H1 (cell line): ENCODE measurements around the gene MYG1. TPM values are rescaled to one million over a fixed set of nuclear protein-coding genes. Genes with fewer than 3 reads are reported as not detected.

Experiments used
- CTCF ChIA-PET: fragments of 300-600 bp; sonication (Branson Sonifier 250); formaldehyde crosslinking; loops from one replicate; lab custom pipeline; 2021; ENCODE audit not compliant: partially characterized antibody; lab: Charles Lee
- POLR2A ChIA-PET: fragments of 300-600 bp; sonication (Branson Sonifier 250); formaldehyde crosslinking; loops from one replicate; lab custom pipeline; 2021; ENCODE audit warnings: inconsistent platforms; ENCODE audit not compliant: partially characterized antibody; lab: Charles Lee
- DNase-seq, 2 experiments: peaks; one replicate each; pipeline versions ENCODE4 v3.0.0 to v3.0.0-alpha.2; 2010 to 2022; ENCODE audit warnings: low spot score in 2 of 2, low read depth in 1 of 2, mixed read lengths in 1 of 2
- FAIRE-seq: peaks from 2 replicates; lab custom pipeline; 2011; peaks lifted over from hg19 to GRCh38; lab: Jason Lieb, UNC
- H2AFZ ChIP-seq: 2 replicates; pipeline ENCODE4 v1.8.1; 2012; ENCODE audit warnings: low read length, inconsistent platforms
- H2AK5ac ChIP-seq: 2 replicates; pipeline ENCODE4 v1.6.1; 2013; ENCODE audit warnings: low read depth, low read length
- H2BK120ac ChIP-seq: replicated peaks from 2 replicates; pipeline ENCODE3; 2013; ENCODE audit warnings: low read depth, low read length, inconsistent platforms
- H2BK12ac ChIP-seq: 2 replicates; pipeline ENCODE4 v1.6.1; 2013; ENCODE audit warnings: low read depth, low read length
- H2BK15ac ChIP-seq: 2 replicates; pipeline ENCODE4 v1.6.1; 2013; ENCODE audit warnings: low read length
- H2BK20ac ChIP-seq: 2 replicates; pipeline ENCODE4 v1.6.1; 2013; ENCODE audit warnings: low read length
- H2BK5ac ChIP-seq: 2 replicates; pipeline ENCODE4 v1.6.1; 2013; ENCODE audit warnings: low read depth, low read length
- H3K14ac ChIP-seq: 2 replicates; pipeline ENCODE4 v1.6.1; 2013; ENCODE audit warnings: inconsistent platforms; ENCODE audit not compliant: insufficient read length
- H3K18ac ChIP-seq: 2 replicates; pipeline ENCODE4 v1.6.1; 2013; ENCODE audit warnings: low read length; ENCODE audit errors: extremely low read depth
- H3K23ac ChIP-seq: 2 replicates; pipeline ENCODE4 v1.6.1; 2013; ENCODE audit warnings: inconsistent platforms; ENCODE audit not compliant: insufficient read length
- H3K23me2 ChIP-seq: 2 replicates; pipeline ENCODE4 v1.6.1; 2013; ENCODE audit warnings: low read depth, low read length
- H3K27ac ChIP-seq: 2 replicates; pipeline ENCODE4 v1.6.1; 2011; ENCODE audit warnings: low read depth, low read length, inconsistent platforms
- H3K27me3 ChIP-seq, 4 experiments: replicated peaks in 1 of 4; 1 replicate in 1 of 4; 2 replicates in 3 of 4; pipeline versions ENCODE4 v1.6.1 to v1.8.1; 2011 to 2013; ENCODE audit warnings: low read length in 3 of 4, mild to moderate bottlenecking in 3 of 4, inconsistent platforms in 2 of 4, mixed read lengths in 2 of 4, moderate library complexity in 1 of 4; ENCODE audit not compliant: control insufficient read depth in 3 of 4, insufficient read depth in 3 of 4; ENCODE audit errors: extremely low read depth in 1 of 4
- H3K36me3 ChIP-seq, 4 experiments: 2 replicates each; pipeline versions ENCODE4 v1.6.1 to v1.8.1; 2011 to 2013; ENCODE audit warnings: mild to moderate bottlenecking in 4 of 4, low read length in 3 of 4, moderate library complexity in 2 of 4, control low read depth in 1 of 4, inconsistent platforms in 1 of 4; ENCODE audit not compliant: insufficient read depth in 4 of 4, control insufficient read depth in 2 of 4
- H3K4ac ChIP-seq: replicated peaks from 2 replicates; pipeline ENCODE3; 2013; ENCODE audit warnings: low read length, low read depth, mixed read lengths, inconsistent platforms; ENCODE audit not compliant: insufficient read length
- H3K4me1 ChIP-seq, 4 experiments: replicated peaks in 1 of 4; 1 replicate in 1 of 4; 2 replicates in 3 of 4; pipeline versions ENCODE4 v1.6.1 to v1.8.1; 2011 to 2013; ENCODE audit warnings: low read length in 3 of 4, inconsistent platforms in 2 of 4, mixed read lengths in 1 of 4; ENCODE audit not compliant: insufficient read depth in 4 of 4, control insufficient read depth in 3 of 4
- H3K4me2 ChIP-seq, 2 experiments: 2 replicates each; pipeline versions ENCODE4 v1.6.1 to v1.8.1; 2011 to 2013; ENCODE audit warnings: low read depth in 2 of 2, low read length in 2 of 2, control low read depth in 1 of 2, inconsistent platforms in 1 of 2, mild to moderate bottlenecking in 1 of 2; ENCODE audit not compliant: insufficient read depth in 1 of 2
- H3K4me3 ChIP-seq, 4 experiments: fragments of 200-600, 300-600 bp in 1 of 4; sonication (generic), shearing (Covaris generic), sonication (Bioruptor Twin) in 1 of 4; 2 replicates each; pipeline versions ENCODE4 v1.5.1 to v1.8.1; 2011 to 2016; ENCODE audit warnings: low read length in 4 of 4, low read depth in 3 of 4, control low read depth in 2 of 4, inconsistent platforms in 2 of 4, mild to moderate bottlenecking in 2 of 4, mixed read lengths in 1 of 4, moderate library complexity in 1 of 4; ENCODE audit not compliant: insufficient read depth in 2 of 4; ENCODE audit errors: extremely low read depth in 1 of 4
- H3K56ac ChIP-seq: replicated peaks from 2 replicates; pipeline ENCODE3; 2013; ENCODE audit warnings: low read depth, mild to moderate bottlenecking, mixed read lengths, low read length, inconsistent platforms; ENCODE audit not compliant: insufficient read length
- H3K79me1 ChIP-seq: 2 replicates; pipeline ENCODE4 v1.6.1; 2013; ENCODE audit warnings: low read depth, low read length, control low read depth
- H3K79me2 ChIP-seq, 2 experiments: 2 replicates each; pipeline versions ENCODE4 v1.6.1 to v1.8.1; 2012 to 2013; ENCODE audit warnings: low read length in 2 of 2, mild to moderate bottlenecking in 2 of 2, inconsistent platforms in 1 of 2; ENCODE audit not compliant: insufficient read depth in 2 of 2, control insufficient read depth in 1 of 2
- H3K9ac ChIP-seq, 4 experiments: replicated peaks in 1 of 4; 1 replicate in 1 of 4; 2 replicates in 3 of 4; pipeline versions ENCODE4 v1.6.1 to v1.8.1; 2011 to 2013; ENCODE audit warnings: low read depth in 3 of 4, low read length in 3 of 4, control low read depth in 2 of 4, mild to moderate bottlenecking in 2 of 4, moderate library complexity in 2 of 4, inconsistent platforms in 1 of 4; ENCODE audit errors: extremely low read depth in 1 of 4
- H3K9me3 ChIP-seq, 2 experiments: 2 replicates each; pipeline versions ENCODE4 v1.6.1 to v1.8.1; 2012 to 2013; ENCODE audit warnings: mild to moderate bottlenecking in 2 of 2, moderate library complexity in 2 of 2, control low read depth in 1 of 2, inconsistent platforms in 1 of 2, low read depth in 1 of 2, low read length in 1 of 2, mixed read lengths in 1 of 2; ENCODE audit not compliant: insufficient read depth in 2 of 2
- H4K20me1 ChIP-seq, 2 experiments: replicated peaks in 1 of 2; 2 replicates each; pipeline versions ENCODE3 to v1.8.1; 2011 to 2013; ENCODE audit warnings: inconsistent platforms in 2 of 2, low read length in 2 of 2, mild to moderate bottlenecking in 1 of 2; ENCODE audit not compliant: insufficient read depth in 2 of 2, control insufficient read depth in 1 of 2
- H4K5ac ChIP-seq: 2 replicates; pipeline ENCODE4 v1.6.1; 2013; ENCODE audit warnings: low read length, low read depth, mixed read lengths, inconsistent platforms; ENCODE audit not compliant: insufficient read length
- H4K8ac ChIP-seq: 2 replicates; pipeline ENCODE4 v1.8.0; 2013; ENCODE audit warnings: mild to moderate bottlenecking, moderate library complexity, low read length, inconsistent platforms; ENCODE audit not compliant: insufficient read depth; ENCODE audit errors: extremely low read depth
- H4K91ac ChIP-seq: replicated peaks from 2 replicates; pipeline ENCODE3; 2013; ENCODE audit warnings: low read length, mixed read lengths, inconsistent platforms; ENCODE audit not compliant: insufficient read length
- ATF3 ChIP-seq: IDR thresholded peaks from 2 replicates; pipeline ENCODE4 v1.6.1; 2011; ENCODE audit warnings: low read depth, mild to moderate bottlenecking, low read length; ENCODE audit not compliant: insufficient read depth
- WGBS, 2 experiments: shearing (Covaris generic) in 1 of 2; methylation state at CpG; one replicate each; pipeline versions ENCODE4 v1.1.6 to v1.1.7; 2013 to 2015; ENCODE audit warnings: low lambda C conversion rate in 2 of 2, mixed read lengths in 2 of 2, inconsistent platforms in 1 of 2, low coverage in 1 of 2, missing lambda C conversion rate in 1 of 2; ENCODE audit not compliant: insufficient replicate concordance in 2 of 2, insufficient coverage in 1 of 2, insufficient read length in 1 of 2; ENCODE audit errors: extremely low coverage in 1 of 2, missing lambda C conversion rate in 1 of 2; 5-methylcytosine and 5-hydroxymethylcytosine counted together
- polyA plus RNA-seq, 7 experiments: library from polyadenylated mRNA; depleted of rRNA in 3 of 7; stranded (reverse) in 5 of 7; unstranded in 2 of 7; fragments of >200 nt in 5 of 7; fragments of 200-250 nt in 2 of 7; gene quantifications; 1 replicate in 5 of 7; 2 replicates in 1 of 7; 4 replicates in 1 of 7; pipeline versions ENCODE4 v1.2.1 to v1.2.3, GENCODE V29; 2011 to 2013; ENCODE audit warnings: missing spikeins in 2 of 7, mixed read lengths in 2 of 7
- total RNA-seq: library from RNA; stranded (reverse); fragmentation: NEBNext Ultra II Directional; extraction: Animal tissue kit (Norgen Biotek cat#: 25700); gene quantifications from 2 replicates; pipeline ENCODE4 v1.2.1, GENCODE V29; 2021

MYG1 gene
- total and polyA plus RNA-seq, 2 of the 8 experiments (the other 6 are each of a cell fraction or from before 2014, with no cell fraction given): 83.3 to 104 TPM

- Histone ChIP-seq H3K4me2 (no peak overlapping the region), H3K27ac (no peak overlapping the region), H3K9me3 (no peaks in the 10 kb centered on the region), H2BK12ac (no peak overlapping the region), H3K4ac (no peak overlapping the region), H2AFZ (no peak overlapping the region), H3K36me3 (no peaks in the 10 kb centered on the region), H2BK20ac (no peak overlapping the region), H3K56ac (no peak overlapping the region), H2BK5ac (no peak overlapping the region), H3K27me3 (no peaks in the 10 kb centered on the region), H3K14ac (no peak overlapping the region), H3K79me2 (no peaks in the 10 kb centered on the region), H2AK5ac (no peak overlapping the region), H3K4me3 (no peak overlapping the region), H3K79me1 (no peaks in the 10 kb centered on the region), H3K23ac (no peak overlapping the region), H4K5ac (no peak overlapping the region), H3K18ac (no peak overlapping the region), H4K20me1 (no peaks in the 10 kb centered on the region), H2BK120ac (no peak overlapping the region), H2BK15ac (no peak overlapping the region), H3K23me2 (no peaks in the 10 kb centered on the region), H3K9ac (no peak overlapping the region), H4K8ac (no peak overlapping the region), H4K91ac (no peak overlapping the region), H3K4me1 (no peaks in the 10 kb centered on the region)
- no peak for FAIRE-seq
- POLR2A ChIA-PET: interaction anchor here (0.5 to 2.8 kb wide), 8 partner anchors 8 to 129 kb away, joined by 3 to 15 read pairs (median 8); partner anchors contain the start of gene SP1
- TF ChIP-seq ATF3: no peak
- 89% methylated on average over 5 of the region's 5 CpGs; no CpG with 5 or more reads in 1 of the 2 experiments for WGBS, 2 experiments
- CTCF ChIA-PET: interaction anchor here (0.7 to 21.3 kb wide), 22 partner anchors 9 to 193 kb away, joined by 3 to 381 read pairs (median 16); partner anchors contain the start of genes AAAS, AMHR2, NPFF and SP7
- DNase-seq: no peak
These were observed 53.8 kb downstream of the MYG1 start for GRCh38 chr12:53353257-53353655.
